Measurements from ENCODE around the gene NUB1. TPM values are rescaled to one million over a fixed set of nuclear protein-coding genes. Genes with fewer than 3 reads are reported as not detected.

The NUB1 gene
- total RNA-seq, 1 experiment from 2014 or later = 48.5 TPM

GRCh38 chr7:151426904-151427704 is 85.5 kb downstream of the NUB1 start:
- H3K27me3 Mint-ChIP-seq (ENCODE audit: low read depth) = peaks cover 25% of the 10 kb centered on the region
- no peaks in the 10 kb centered on the region for H3K27me3 ChIP-seq (ENCODE audit: insufficient read depth, low read length)
- H2BK5ac ChIP-seq (ENCODE audit: insufficient read length, low read length) = no peak overlapping the region
- H2AFZ ChIP-seq (ENCODE audit: low read length) = no peak overlapping the region
- H3K79me1 ChIP-seq (ENCODE audit: insufficient read depth, low read depth, low read length, poor library complexity, severe bottlenecking) = no peaks in the 10 kb centered on the region
- no peak overlapping the region; the same call in 1 of the 2 replicates for H2BK15ac ChIP-seq (ENCODE audit: low read depth, low read length)
- no peak overlapping the region for H4K91ac ChIP-seq (ENCODE audit: insufficient read length, low read depth, low read length)
- no peak overlapping the region for H4K8ac ChIP-seq (replicated peaks; ENCODE audit: insufficient read length, low read depth, low read length)
- no peak overlapping the region for H3K14ac ChIP-seq (ENCODE audit: insufficient read depth, low read length)
- H3K27ac Mint-ChIP-seq = 0 out of 7 replicates have a peak overlapping the region, but pooled peaks of 1 of the 3 experiments have one; percentile 80
- H4K5ac ChIP-seq (ENCODE audit: insufficient read length, low read depth, low read length) = no peak overlapping the region
- H3K4me3 Mint-ChIP-seq = no peak overlapping the region
- no peak overlapping the region for H3K27ac ChIP-seq (ENCODE audit: insufficient read length, low read depth, low read length)
- no peak overlapping the region for H3K18ac ChIP-seq (ENCODE audit: insufficient read length, low read depth, low read length)
- no peaks in the 10 kb centered on the region for H3K23me2 ChIP-seq (ENCODE audit: insufficient read length, low read depth, low read length, poor library complexity, severe bottlenecking)
- H3K79me2 ChIP-seq (ENCODE audit: insufficient read depth, low read length) = no peaks in the 10 kb centered on the region
- H3T11ph ChIP-seq (ENCODE audit: low read length) = no peak overlapping the region
- WGBS (ENCODE audit: extremely low coverage, insufficient read length, low lambda C conversion rate) = no CpG with 5 or more reads among the region's 23 CpGs
- H3K56ac ChIP-seq (ENCODE audit: insufficient read length, low read depth, low read length) = no peak overlapping the region
- no peak for TF ChIP-seq CTCF (conservative IDR thresholded peaks at IDR 0.05)
- no peak for DNase-seq
- H3K4me2 ChIP-seq (ENCODE audit: insufficient read depth, insufficient read length, low read length) = no peak overlapping the region
- H3K9me3 ChIP-seq (ENCODE audit: control insufficient read depth, low read depth, low read length) = no peaks in the 10 kb centered on the region
- no peak overlapping the region for H3K9ac ChIP-seq (ENCODE audit: extremely low read depth, insufficient read length, low read length)
- no peak overlapping the region for H2BK20ac ChIP-seq (ENCODE audit: low read depth, low read length, poor library complexity, severe bottlenecking)
- H3K23ac ChIP-seq (ENCODE audit: insufficient read length, low read depth, low read length) = no peak overlapping the region
- no peak overlapping the region for H2BK120ac ChIP-seq (ENCODE audit: low read depth, low read length, poor library complexity, severe bottlenecking)
- peaks cover 3 to 6% of the 10 kb centered on the region in 2 experiments; a peak in 4 of 5 replicates for H3K9me3 Mint-ChIP-seq
- peaks cover 0 to 3% (median 0%) of the 10 kb centered on the region in 3 experiments; a peak in 2 of 7 replicates for H3K36me3 Mint-ChIP-seq (ENCODE audit: insufficient read depth in 1 of 3, low read depth in 3 of 3)
- no peak overlapping the region for H2AK5ac ChIP-seq (ENCODE audit: insufficient read length, low read length)
- no peak overlapping the region for H3K4ac ChIP-seq (ENCODE audit: low read depth, low read length)
- H3K4me1 Mint-ChIP-seq = peaks cover 33 to 41% of the 10 kb centered on the region in 2 experiments
- peaks cover 3% of the 10 kb centered on the region; the same call in 1 of the 2 replicates for H3K4me1 ChIP-seq (ENCODE audit: insufficient read depth, low read length)
- H4K20me1 ChIP-seq (ENCODE audit: control insufficient read depth, insufficient read depth, insufficient read length) = no peaks in the 10 kb centered on the region
- H2BK12ac ChIP-seq (ENCODE audit: insufficient read length, low read depth, low read length) = no peak overlapping the region
